DMS153 treated with DMSO at 0.1 percent for 48 hours (cell line): ENCODE data around the gene S1PR3.
A peak's percentile ranks its signal among the peaks of the same experiment; 100 is the strongest.
"Not testable (repeated sequence)": the region's sequence is repeated elsewhere in the genome, so short reads cannot be mapped to it uniquely, and the experiment has no call there.

Source experiments
- DNase-seq: peaks from one replicate; lab custom pipeline; 2025; ENCODE audit not compliant: unreplicated experiment; lab: John Stamatoyannopoulos, UW

S1PR3 gene

GRCh38 chr9:88991066-88992034 is at the start of gene S1PR3:
S1PR3 (plus strand) TSS chr9:88991468; CDS start chr9:89001201, 9,733 bp downstream.
- no peak for DNase-seq

GRCh38 chr9:88941586-88941985 is 49.7 kb upstream of the S1PR3 start:
- not testable (repeated sequence) for DNase-seq

GRCh38 chr9:88942411-88942810 is 48.9 kb upstream of the S1PR3 start:
- no peak for DNase-seq

- DNase-seq: no peak
Observed at GRCh38 chr9:88945636-88946333, 45.5 kb upstream of the S1PR3 start.

GRCh38 chr9:88947581-88948573 is 43.4 kb upstream of the S1PR3 start:
- DNase-seq: no peak

- DNase-seq: peak; percentile 52
Observed at GRCh38 chr9:88949425-88949824, 41.8 kb upstream of the S1PR3 start.

- no peak for DNase-seq
Observed at GRCh38 chr9:88949961-88950340, 41.3 kb upstream of the S1PR3 start.

GRCh38 chr9:88950341-88951154 is 40.7 kb upstream of the S1PR3 start:
- DNase-seq: peak; percentile 21

GRCh38 chr9:88951155-88951542 is 40.1 kb upstream of the S1PR3 start:
- no peak for DNase-seq

GRCh38 chr9:88952086-88952615 is 39.1 kb upstream of the S1PR3 start:
- no peak for DNase-seq

GRCh38 chr9:88952976-88953375 is 38.3 kb upstream of the S1PR3 start:
- no peak for DNase-seq

- no peak for DNase-seq
Observed at GRCh38 chr9:88953381-88954029, 37.8 kb upstream of the S1PR3 start.

GRCh38 chr9:88954066-88954465 is 37.2 kb upstream of the S1PR3 start:
- DNase-seq: no peak

GRCh38 chr9:88957526-88957925 is 33.7 kb upstream of the S1PR3 start:
- no peak for DNase-seq

- DNase-seq: no peak
Observed at GRCh38 chr9:88959727-88960469, 31.4 kb upstream of the S1PR3 start.

GRCh38 chr9:88960632-88961031 is 30.6 kb upstream of the S1PR3 start:
- DNase-seq: no peak

- no peak for DNase-seq
Observed at GRCh38 chr9:88965473-88965872, 25.8 kb upstream of the S1PR3 start.

GRCh38 chr9:88966894-88967676 is 24.2 kb upstream of the S1PR3 start:
- DNase-seq: no peak
